ENCODE measurements around the gene DNTTIP2.

GRCh38 chr1:93906480-93906879, 27.5 kb upstream of the DNTTIP2 start:
- TF ChIP-seq CTCF (IDR thresholded peaks at IDR 0.05) (no peak), POLR2AphosphoS5 (IDR thresholded peaks at IDR 0.05) (no peak), POLR2A (IDR thresholded peaks at IDR 0.05) (no peak), EP300 (IDR thresholded peaks at IDR 0.05) (no peak)

Data from suprapubic skin (tissue), 4 donors.